CD4-positive, alpha-beta T cell treated with Interleukin-10 for 1 hour (primary cell): ENCODE measurements around the gene JAKMIP1.

Source experiments
- DNase-seq: peaks from one replicate; pipeline ENCODE4 v3.0.0-alpha.2; 2020

The JAKMIP1 gene

GRCh38 chr4:5980436-5981155, 219.8 kb downstream of the JAKMIP1 start:
- DNase-seq: no peak

DNA sequence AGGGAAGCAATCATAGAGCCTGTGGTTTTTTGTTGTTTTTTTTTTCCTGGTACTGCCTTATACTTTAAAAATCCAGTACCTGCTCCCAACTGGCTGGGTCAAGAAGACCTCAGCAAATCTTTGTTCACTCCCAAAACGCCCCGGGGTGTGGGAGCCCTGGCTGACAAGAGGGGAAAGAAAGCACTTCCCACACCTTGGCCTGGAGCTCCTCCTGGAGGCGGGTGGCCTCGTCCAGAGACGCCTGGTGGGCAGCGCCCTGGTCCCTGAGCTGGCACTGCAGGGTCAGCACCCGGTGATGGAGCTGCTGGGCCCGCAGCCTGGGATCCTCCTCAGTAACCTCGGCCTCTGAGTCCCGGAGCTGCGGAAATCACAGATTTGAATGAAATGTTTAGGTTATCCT, 220.4 kb downstream of the JAKMIP1 start:
- DNase-seq: no peak

- no peak for DNase-seq
These were observed 223.4 kb downstream of the JAKMIP1 start for GRCh38 chr4:5976921-5977320.

DNA sequence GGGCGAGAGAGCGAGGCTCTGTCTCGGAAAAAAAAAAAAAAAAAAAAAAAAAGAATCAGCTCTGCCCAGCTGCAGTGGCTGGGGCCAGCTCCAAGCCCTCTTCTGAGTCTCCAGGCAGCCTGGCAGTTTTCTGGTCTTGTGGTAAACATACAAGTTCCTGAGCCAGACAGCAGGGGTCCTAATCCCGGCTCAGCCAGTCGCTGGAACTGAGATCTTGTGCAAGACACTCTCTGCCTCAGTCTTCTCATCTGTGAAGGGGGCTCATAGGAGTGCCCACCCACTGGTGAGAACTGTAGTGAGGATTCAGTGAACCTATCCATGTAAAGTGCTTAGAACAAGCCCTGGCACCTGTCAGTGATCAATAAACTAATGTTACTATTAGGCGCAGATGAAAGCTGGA, 223.9 kb downstream of the JAKMIP1 start:
- DNase-seq: no peak
